Activated T-helper 1 cell treated with anti-CD3 and anti-CD28 coated beads, Interleukin-2, amount 50 U/mL, for 16 hours (primary cell): Measurements from ENCODE around the gene CTXN1.
A peak's percentile ranks its signal among the peaks of the same experiment; 100 is the strongest.
"Not testable (repeated sequence)": the region's sequence is repeated elsewhere in the genome, so short reads cannot be mapped to it uniquely, and the experiment has no call there.

ENCODE experiments used
- DNase-seq, 2 donors: peaks; one replicate each; pipeline ENCODE4 v3.0.0-alpha.2; 2020; ENCODE audit warnings: low read depth in 1 of 2, low spot score in 1 of 2

CTXN1 gene

GRCh38 chr19:7947939-7948338 lies 22.0 kb upstream of the CTXN1 start:
- no peak for DNase-seq

GRCh38 chr19:7944177-7944761 lies 18.3 kb upstream of the CTXN1 start:
- peak; percentile 70 to 76 for DNase-seq

- peak; percentile 96 to 97 for DNase-seq
Measured at GRCh38 chr19:7943444-7944176, 17.7 kb upstream of the CTXN1 start, which contains the start of gene TIMM44. Gene TIMM44, minus strand, starts transcription at chr19:7943666. Its CDS starts 15 bp downstream, at chr19:7943651.

- no peak for DNase-seq
Measured at GRCh38 chr19:7942981-7943443, 17.1 kb upstream of the CTXN1 start.

- DNase-seq, result no peak
Measured at GRCh38 chr19:7941895-7942596, 16.1 kb upstream of the CTXN1 start.

- DNase-seq, result no peak
Measured at GRCh38 chr19:7940841-7941240, 14.9 kb upstream of the CTXN1 start.

GRCh38 chr19:7934766-7935165 lies 8.8 kb upstream of the CTXN1 start:
- DNase-seq, result no peak

GRCh38 chr19:7933828-7934725 lies 8.1 kb upstream of the CTXN1 start:
- DNase-seq, result no peak

GRCh38 chr19:7933411-7933810 lies 7.5 kb upstream of the CTXN1 start:
- DNase-seq, result no peak

- DNase-seq, result no peak
Measured at GRCh38 chr19:7932930-7933300, 7.0 kb upstream of the CTXN1 start.

GRCh38 chr19:7932276-7932929 lies 6.5 kb upstream of the CTXN1 start:
- DNase-seq, result no peak

- no peak for DNase-seq
Measured at GRCh38 chr19:7931221-7932061, 5.5 kb upstream of the CTXN1 start.

GRCh38 chr19:7930765-7931164 lies 4.8 kb upstream of the CTXN1 start:
- DNase-seq, result no peak

GRCh38 chr19:7930030-7930429 lies 4.1 kb upstream of the CTXN1 start:
- not testable (repeated sequence) for DNase-seq

- DNase-seq, result peak in 1 of 2 donors; percentile 43
Measured at GRCh38 chr19:7928741-7929701, 3.1 kb upstream of the CTXN1 start.

- no peak for DNase-seq
Measured at GRCh38 chr19:7928334-7928706, 2.4 kb upstream of the CTXN1 start.

- DNase-seq, result no peak
Measured at GRCh38 chr19:7927605-7928333, 1.8 kb upstream of the CTXN1 start.
